NK-92 treated with Interleukin-12 subunit alpha and Interleukin-12 subunit beta, amount 100 ng/mL, for 24 hours (cell line): Measurements from ENCODE around the gene TOR1AIP2.

Source experiments
- DNase-seq: peaks from one replicate; lab custom pipeline; 2025; lab: John Stamatoyannopoulos, UW

The TOR1AIP2 gene

DNA sequence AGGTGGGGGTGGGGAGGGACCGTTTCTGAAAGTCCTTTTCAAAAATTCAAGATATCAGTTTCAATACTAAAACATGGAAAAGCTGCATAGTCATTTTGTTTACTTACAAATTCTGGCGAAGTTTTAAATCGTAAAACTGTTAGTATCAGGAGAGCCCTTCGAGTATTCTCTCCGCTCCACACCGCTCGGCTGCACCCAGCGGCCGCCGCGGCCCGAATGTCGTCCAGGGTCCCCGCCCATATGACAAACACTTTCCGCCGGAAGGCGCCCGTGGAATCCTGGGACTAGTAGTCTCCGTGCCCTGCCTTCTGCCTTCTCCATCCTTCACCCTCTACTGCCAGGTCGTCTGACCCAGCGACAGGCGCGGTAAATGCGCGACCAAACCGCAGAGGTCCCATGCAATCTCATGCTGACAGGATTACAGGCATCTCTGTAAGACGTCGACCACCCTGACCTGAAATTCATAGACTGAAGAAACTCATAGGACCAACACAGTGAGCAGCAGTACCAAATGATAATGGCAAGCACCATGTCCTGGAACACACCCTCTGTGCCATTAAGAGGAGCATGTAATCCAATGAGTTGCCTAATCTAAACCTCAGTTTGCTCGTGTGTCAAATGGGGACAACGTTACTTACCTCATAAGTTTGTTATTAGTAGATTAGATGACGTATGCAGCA lies at the start of gene TOR1AIP2:
Gene TOR1AIP2, minus strand, starts transcription at position 218 of the 680 bp plus-strand sequence. CDS start 25,138 bp downstream, outside the sequence.
- peak; percentile 84 for DNase-seq

DNA sequence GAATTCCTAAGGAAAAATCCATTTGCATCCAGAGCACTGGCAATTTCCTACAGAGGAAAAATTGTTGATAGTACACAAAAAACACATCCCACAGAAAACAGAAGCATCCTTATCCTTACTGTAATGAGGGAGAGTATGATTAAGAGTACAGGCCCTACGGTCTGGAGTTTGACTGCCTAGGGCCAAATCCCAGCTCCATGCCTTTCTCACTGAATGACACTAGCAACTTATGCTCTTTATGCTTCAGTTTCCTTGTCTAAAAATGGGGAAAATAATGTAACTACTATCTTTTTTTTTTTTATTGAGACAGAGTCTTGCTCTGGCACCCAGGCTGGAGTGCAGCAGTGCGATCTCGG lies 49.2 kb upstream of the TOR1AIP2 start:
- DNase-seq: no peak

DNA sequence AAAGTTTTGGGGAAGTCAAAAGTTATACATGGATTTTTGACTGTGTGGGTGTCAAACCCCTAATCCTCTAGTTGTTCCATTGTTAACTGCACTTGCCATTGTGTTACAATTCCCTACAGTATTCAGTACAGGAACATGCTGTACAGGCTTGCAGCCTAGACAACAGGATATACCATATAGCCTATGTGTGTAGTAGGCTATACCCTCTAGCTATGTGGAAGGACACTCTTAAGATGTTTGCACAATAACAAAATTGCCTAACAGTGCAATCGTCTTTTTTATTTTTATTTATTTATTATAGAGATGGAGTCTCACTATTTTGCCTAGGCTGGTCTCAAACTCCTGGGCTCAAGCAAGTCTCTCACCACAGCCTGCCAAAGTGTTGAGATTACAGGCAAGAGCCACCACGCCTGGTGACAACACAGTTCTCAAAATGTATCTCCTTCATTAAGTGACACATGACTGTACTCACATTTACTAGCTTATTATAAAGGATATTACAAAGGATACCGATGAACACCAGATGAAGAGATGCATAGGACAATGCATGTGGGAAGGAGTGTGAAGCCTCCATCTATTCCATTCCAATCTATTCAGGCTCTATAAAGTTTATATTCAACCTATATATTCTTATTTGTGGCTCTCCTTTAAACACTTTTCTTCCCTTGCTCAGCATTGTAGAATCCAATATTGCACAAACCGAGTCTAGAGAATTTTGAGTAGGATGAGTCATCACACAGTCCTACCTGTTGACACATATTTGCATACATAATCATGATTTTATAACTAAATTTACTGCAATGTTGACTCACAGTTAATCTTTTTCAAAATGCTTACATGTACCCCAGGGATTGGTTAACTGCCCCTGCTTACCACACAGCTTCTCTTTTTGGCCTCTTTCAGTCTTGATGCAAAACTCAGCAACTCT lies 48.6 kb upstream of the TOR1AIP2 start:
- peak; percentile 14 for DNase-seq

DNA sequence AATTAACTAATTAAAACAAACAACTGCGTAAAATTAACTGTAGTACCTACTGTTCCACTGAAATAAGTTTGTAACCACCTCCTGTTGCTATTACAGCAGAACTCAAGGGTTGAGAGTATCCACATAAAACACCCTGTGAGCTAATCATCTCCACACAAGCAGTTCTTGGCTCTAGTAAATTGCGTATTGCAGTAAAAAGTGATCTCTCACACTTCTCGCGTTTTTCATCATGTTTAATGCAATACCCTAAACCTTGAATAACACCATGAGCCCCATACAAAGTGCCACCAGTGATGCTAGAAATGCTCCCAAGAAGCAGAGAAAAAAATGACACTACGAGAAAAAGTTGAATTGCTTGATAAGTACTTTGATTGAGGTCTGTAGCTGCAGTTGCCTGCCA lies 47.7 kb upstream of the TOR1AIP2 start:
- DNase-seq: no peak

DNA sequence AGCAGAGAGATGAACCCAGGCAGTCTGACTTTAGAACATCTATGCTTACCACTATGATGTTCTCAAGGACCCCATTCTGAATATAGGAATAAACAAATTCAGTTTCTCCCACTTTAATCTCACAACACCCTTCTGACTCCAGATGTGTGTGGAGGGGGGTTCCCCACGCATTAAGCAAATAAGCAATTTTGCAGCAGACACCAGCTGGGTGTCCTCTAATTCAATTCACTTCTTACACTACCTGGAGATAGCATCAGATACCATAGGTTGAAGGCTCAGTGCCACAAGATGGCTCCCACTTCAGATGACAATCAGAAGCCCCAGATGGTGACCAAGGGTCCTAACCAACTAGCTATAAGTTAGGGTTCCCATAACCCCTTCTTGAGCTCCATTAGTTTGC lies 46.7 kb upstream of the TOR1AIP2 start:
- DNase-seq: no peak

DNA sequence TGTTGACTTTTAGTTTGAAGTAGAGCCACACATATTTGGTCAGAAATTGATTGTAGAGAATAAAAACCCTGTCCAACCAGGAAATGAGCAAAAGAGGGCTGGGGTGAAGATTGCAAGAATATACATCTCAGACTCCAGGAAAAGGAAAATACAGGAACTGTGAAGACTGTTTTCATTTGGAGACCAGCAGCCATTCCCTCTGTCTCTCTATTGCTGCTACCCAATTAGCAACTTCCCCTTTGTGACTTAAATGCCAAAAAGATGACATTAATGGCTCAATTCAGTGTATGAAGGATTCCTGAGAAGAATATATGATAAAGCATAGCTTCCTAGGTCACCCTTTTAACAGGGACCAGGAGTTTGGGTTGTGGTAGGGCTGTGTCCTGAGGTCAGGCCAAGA lies 45.4 kb upstream of the TOR1AIP2 start:
- DNase-seq: no peak

DNA sequence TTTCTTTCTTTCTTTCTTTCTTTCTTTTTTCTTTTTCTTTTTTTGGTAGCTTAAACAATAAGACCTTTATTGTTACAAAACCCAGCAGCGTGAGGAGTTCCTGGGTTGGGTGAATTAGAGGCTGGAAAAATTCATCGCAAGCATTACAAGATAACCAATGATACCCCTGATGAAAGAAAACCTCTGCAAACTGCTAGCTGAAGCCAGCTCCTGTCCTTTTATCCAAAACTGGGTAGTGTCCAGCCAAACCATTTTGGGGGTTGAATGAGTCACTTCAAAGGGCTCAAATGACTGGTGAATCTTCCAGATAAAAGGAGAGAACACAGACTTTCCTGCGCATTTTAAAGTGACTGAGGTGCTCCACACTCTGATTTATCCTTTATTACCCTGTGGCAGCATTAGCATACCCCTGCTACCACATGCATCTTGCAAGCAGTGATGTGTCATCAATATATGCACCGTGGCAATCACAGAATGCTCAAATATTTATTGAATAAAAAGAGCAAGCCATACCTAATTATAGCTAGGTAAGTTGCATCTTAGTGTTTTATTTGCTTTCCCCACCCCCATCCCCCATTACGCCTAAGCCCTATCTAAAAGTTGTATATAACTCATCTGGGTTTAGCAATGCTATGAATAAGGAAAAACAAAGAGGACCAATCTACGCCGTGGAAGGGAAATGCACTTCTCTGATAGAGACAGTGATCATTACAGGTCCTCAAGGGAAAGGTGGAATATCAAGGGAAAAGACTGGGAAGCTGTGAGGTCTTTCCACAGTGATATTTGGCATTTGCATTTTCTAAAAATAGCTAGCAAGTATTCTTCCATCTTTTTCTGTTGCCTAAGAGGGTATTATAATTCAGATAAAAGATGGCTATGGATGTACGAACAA lies 44.6 kb upstream of the TOR1AIP2 start:
- no peak for DNase-seq

DNA sequence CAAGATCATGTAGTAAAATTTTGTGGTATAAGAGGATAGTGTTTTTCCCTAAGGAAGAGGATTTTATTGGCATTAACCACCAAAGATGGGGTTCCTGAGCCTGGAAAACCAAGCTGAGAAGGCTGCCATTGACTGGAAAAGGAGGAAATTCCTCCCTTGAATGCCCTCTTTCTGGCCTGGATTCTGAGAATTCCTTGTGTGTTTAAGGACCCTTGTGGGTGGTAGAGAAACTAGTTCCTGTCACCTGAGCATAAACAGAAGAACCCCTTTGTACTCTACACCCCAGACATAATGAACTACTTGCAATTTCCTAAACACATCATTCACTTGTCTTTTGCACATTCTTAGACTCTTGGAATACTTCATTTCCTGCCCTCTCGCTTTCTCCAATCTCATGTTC lies 43.9 kb upstream of the TOR1AIP2 start:
- DNase-seq: no peak

DNA sequence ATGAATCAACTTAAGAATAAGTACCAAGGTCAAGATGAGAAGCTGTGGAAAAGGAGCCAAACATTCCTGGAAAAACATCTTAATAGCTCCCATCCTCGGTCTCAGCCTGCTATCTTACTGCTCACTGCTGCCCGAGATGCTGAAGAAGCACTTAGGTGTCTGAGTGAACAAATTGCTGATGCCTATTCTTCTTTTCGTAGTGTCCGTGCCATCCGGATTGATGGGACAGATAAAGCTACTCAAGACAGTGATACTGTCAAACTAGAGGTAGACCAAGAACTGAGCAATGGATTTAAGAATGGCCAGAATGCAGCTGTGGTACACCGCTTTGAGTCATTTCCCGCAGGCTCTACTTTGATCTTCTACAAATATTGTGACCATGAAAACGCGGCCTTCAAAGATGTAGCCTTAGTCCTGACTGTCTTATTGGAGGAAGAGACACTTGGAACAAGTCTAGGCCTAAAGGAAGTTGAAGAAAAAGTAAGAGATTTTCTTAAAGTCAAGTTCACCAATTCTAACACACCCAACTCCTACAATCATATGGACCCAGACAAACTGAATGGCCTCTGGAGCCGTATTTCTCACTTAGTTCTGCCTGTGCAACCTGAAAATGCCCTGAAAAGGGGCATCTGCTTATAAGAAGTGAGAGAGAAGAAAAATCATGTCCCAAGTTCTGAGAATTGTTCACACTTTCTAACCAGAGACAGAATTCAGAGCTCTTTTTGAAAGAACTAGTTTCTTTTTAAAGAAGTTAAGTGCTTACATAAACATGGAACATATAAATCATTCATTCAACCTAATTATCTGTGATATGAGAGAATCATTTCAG lies 40.2 kb upstream of the TOR1AIP2 start:
- DNase-seq: no peak

DNA sequence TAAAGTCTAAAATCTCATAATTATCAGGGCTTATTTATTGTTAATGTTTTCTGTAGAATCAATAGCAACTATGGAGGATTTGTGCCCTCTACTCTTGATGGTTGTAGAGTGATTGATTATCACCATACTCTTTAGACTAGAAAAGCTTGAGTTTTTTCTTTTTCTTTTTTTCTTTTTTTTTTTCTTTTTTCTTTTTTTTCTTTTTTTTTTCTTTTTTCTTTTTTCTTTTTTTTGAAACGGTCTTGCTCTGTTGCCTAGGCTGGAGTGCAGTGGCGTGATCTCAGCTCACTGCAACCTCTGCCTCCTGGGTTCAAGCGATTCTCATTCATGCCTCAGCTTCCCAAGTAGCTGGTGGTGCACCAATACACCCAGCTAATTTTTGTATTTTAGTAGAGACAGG lies 34.2 kb upstream of the TOR1AIP2 start:
- no peak for DNase-seq

DNA sequence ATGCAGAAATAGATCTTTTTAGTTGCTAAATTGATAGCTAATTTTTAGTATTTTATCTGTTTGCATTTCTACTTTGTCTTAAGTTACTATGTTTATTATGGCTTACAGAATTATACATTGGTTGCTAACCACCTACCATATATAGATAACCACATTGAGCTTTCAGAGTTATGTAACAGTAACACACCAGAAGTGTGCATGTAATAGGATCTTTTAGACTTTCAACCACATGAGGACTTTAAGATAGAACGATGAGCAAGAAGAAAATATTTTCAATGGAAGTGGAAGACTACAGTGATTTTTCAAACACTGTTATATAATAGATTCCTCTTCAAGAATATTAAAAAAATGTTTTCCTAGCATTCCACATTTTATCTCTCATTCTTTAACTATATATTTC lies 33.3 kb upstream of the TOR1AIP2 start:
- no peak for DNase-seq

DNA sequence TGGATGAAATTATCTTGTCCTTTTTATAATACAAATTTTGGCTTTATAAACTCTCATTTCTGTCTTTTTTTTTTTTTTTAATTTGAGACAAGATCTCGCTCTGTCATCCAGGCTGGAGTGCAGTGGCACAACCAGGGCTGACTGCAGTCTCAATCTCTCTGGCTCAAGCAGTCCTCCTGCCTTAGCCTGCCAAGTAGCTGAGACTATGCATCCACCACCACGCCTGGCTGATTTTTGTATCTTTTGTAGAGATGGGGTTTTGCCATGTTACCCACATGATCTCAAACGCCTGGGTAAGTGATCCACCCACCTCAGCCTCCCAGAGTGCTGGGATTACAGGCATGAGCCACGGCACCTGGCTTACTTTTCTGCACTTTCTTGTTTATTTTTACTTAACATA lies 12.0 kb upstream of the TOR1AIP2 start:
- DNase-seq: no peak

DNA sequence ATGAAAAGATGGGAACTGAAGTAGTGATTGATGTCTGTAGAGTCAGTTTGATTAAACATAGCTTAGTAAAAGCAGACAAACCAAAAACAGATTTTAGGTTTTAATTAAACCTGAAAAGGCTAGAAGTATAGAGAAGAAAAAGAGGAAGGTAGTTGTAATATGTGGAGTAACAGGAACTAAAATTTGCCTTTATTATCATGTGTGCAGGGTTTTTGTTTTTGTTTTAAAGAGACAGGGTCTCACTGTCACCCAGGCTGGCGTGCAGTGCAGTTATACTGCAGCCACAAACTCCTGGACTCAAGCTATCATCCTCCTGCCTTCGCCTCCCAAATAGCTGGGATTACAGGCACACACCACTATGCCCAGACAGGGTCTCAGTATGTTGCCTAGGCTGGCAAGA lies 10.5 kb upstream of the TOR1AIP2 start:
- DNase-seq: no peak

DNA sequence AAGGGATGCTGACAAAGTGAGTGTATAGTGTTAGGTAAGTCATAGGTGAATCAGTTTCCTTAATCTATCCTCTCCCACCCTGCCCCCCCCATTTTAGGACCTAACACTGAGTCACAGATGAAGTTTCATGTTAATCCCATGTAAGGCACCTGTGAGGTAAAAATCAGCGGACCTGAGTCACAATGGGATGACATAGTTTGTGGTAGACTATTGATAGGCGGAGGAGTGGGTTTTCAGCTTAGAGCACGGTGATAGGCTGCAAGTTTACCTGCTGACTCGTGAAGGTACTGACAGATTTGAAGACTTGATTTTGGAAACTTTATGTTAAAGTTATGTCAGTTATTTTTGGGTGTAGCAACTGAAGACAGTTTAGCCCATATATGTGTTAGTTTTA lies 6.1 kb upstream of the TOR1AIP2 start:
- peak; percentile 40 for DNase-seq

DNA sequence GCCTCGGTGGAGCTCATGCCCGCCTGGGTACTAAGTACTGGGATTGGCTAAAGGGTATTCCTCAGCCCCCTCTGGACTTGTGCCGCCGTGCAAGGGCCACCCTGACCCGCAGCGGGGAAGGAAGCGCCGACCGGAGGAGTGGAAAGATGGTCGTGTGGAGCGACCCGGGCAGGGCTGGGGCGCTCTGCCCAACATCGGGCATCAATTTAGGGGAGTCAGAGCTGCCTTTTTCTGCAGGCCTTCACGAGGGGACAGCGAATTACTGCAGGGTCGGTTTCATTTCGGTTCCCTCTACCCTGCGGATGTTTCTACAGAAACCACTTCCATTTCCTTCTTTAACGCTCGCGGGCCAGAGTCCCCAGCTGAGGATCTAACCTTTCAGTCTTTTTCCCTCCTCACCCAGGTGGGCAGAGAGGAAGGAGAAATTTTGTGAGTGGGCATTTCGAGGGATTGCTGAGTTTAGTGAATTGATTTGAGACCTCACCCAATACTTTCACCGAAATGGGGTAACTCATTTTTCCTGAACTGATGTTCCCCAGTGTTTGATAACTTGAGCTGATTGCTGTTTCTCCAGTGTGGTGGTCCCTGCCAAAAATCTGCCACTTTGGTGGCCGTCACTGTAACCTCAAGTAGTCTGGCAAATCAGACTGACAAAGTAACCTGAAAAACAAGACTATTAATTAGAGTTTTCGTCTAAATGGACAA lies 5.6 kb upstream of the TOR1AIP2 start:
- DNase-seq: no peak

DNA sequence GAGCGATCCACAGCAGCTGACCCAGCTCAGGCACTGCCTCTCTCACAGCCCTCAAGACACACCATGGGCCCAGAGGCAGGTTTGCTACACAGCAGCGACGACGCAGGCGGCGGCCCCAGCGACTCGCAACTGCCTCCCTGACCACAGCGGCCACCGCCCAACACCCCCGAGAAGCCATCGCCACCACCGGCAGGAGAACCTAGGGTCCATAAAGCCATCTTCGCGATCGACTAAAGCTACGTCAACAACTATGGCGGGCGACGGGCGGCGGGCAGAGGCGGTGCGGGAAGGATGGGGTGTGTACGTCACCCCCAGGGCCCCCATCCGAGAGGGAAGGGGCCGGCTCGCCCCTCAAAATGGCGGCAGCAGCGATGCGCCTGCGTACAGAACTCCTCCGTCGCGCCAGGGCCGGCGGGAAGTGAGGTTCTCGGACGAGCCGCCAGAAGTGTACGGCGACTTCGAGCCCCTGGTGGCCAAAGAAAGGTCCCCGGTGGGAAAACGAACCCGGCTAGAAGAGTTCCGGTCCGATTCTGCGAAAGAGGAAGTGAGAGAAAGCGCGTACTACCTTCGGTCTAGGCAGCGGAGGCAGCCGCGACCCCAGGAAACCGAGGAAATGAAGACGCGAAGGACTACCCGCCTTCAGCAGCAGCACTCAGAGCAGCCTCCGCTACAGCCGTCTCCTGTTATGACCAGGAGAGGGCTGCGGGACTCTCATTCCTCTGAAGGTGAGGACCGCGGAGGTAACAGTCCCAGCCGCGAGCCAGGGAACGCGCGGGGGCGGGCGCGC lies 4.8 kb upstream of the TOR1AIP2 start, which contains the start of gene TOR1AIP1:
Gene TOR1AIP1, plus strand, starts transcription at position 33 of the 787 bp plus-strand sequence. Its CDS starts 218 bp downstream, at position 251.
- DNase-seq: peak; percentile 97

DNA sequence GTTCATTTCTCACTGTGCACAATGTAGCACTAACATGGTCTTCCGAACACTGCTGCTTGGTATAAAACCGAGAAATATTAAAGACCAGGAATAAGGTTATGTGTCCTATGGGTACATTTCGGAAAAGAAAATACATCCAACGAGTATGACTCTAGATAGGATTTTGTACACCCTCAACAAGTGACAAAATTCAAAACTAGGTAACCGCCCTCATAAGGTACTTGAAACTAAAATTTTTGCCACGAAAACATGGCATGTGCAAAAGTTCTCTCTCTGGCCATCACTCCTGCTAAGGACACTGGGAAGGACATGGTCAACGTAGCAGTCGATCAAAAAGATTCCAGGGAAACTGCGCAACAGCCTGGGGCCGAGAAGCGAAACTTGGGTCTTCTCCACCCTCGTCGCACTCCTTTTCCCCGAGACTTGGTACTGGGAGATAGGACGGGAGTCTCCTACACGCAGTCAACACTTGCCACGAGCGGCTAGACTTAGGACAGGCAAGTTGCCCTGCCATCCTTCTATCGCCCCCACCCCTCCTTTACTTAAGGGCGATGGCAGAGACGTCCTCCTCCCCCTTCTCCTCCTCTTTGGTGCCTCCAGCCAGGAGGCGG lies 4.1 kb upstream of the TOR1AIP2 start:
- no peak for DNase-seq

DNA sequence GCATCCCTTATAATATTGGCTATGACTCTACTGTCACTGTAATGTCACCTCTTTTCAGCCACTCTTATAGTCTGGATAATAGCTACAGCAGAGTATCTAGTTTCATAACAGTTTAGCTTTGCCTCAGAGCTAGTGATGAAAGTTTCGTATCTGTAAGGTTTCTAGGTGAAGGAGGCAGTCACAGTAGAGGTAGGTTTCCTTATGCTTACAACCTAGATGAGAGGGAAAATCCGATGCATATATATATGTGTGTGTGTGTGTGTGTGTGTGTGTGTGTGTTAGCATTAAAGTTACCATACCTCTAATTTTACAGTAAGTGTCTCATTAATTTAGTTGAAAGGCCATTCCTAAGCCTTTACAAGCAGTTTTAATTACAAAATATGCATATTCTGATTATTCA lies 2.2 kb upstream of the TOR1AIP2 start:
- DNase-seq: no peak

DNA sequence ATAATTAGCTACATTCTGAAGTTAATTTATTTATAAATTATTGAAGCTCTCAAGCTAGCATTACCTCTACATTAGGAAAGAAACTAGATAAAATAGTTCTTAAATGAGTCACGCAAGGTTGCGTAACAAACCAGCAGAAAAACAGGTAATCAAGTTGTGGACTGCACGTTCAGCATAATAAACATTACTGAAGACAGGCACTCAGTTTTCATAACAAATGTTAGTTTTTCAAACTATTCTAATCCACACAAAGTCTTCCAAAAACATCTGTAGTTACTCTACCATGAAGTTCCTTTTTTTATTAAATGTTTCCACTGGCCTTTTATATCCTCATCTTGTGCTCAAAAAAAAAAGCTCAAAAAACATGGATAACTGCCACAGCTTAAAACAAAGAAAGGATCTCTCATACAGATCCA lies 1.3 kb downstream of the TOR1AIP2 start:
- DNase-seq: no peak
